CD4-positive, alpha-beta T cell treated with Interleukin-21 for 1 hour (primary cell): ENCODE results near the gene GPRC5C.
A peak's percentile ranks its signal among the peaks of the same experiment; 100 is the strongest.

Experiments used
- DNase-seq: peaks from one replicate; pipeline ENCODE4 v3.0.0-alpha.2; 2020

The GPRC5C gene

GRCh38 chr17:74453665-74454196, 21.8 kb downstream of the GPRC5C start:
- peak; percentile 77 for DNase-seq

GRCh38 chr17:74454197-74455024, 22.5 kb downstream of the GPRC5C start:
- DNase-seq = no peak

- no peak for DNase-seq
Observed at GRCh38 chr17:74455025-74455545, 23.2 kb downstream of the GPRC5C start.

GRCh38 chr17:74455821-74456220, 23.9 kb downstream of the GPRC5C start:
- no peak for DNase-seq

- peak; percentile 77 for DNase-seq
Observed at GRCh38 chr17:74457146-74457819, 25.4 kb downstream of the GPRC5C start.

- no peak for DNase-seq
Observed at GRCh38 chr17:74457820-74458166, 25.9 kb downstream of the GPRC5C start.

- no peak for DNase-seq
Observed at GRCh38 chr17:74458835-74459234, 26.9 kb downstream of the GPRC5C start.

- DNase-seq = no peak
Observed at GRCh38 chr17:74459622-74460021, 27.7 kb downstream of the GPRC5C start.

GRCh38 chr17:74460241-74460640, 28.4 kb downstream of the GPRC5C start:
- DNase-seq = no peak

GRCh38 chr17:74460996-74461395, 29.1 kb downstream of the GPRC5C start:
- no peak for DNase-seq

- no peak for DNase-seq
Observed at GRCh38 chr17:74461611-74462010, 29.7 kb downstream of the GPRC5C start.

GRCh38 chr17:74464730-74465377, 33.0 kb downstream of the GPRC5C start:
- peak; percentile 26 for DNase-seq

- DNase-seq = peak; percentile 13
Observed at GRCh38 chr17:74465378-74466110, 33.7 kb downstream of the GPRC5C start.

GRCh38 chr17:74466111-74466827, 34.4 kb downstream of the GPRC5C start, which contains the start of gene CD300A:
Gene CD300A (plus strand): TSS chr17:74466634. CDS start chr17:74466704, 70 bp downstream.
- peak; percentile 15 for DNase-seq

- DNase-seq = peak; percentile 45
Observed at GRCh38 chr17:74466828-74467184, 34.9 kb downstream of the GPRC5C start.

- DNase-seq = peak; percentile 39
Observed at GRCh38 chr17:74467221-74467951, 35.5 kb downstream of the GPRC5C start.

- peak; percentile 21 for DNase-seq
Observed at GRCh38 chr17:74471341-74471740, 39.5 kb downstream of the GPRC5C start.

GRCh38 chr17:74472890-74473289, 41.0 kb downstream of the GPRC5C start:
- no peak for DNase-seq

GRCh38 chr17:74473294-74473693, 41.4 kb downstream of the GPRC5C start:
- DNase-seq = no peak

GRCh38 chr17:74474043-74474792, 42.3 kb downstream of the GPRC5C start:
- peak; percentile 42 for DNase-seq
